ENCODE data around the gene TTLL7.
"Not testable (repeated sequence)": the region's sequence is repeated elsewhere in the genome, so short reads cannot be mapped to it uniquely, and the experiment has no call there.

TTLL7 gene

GRCh38 chr1:83996621-83997020, 2.3 kb downstream of the TTLL7 start:
- no peak for DNase-seq (ENCODE audit: insufficient read length, low spot score)
- FAIRE-seq = peak; percentile 16

GRCh38 chr1:83996191-83996590, 2.7 kb downstream of the TTLL7 start:
- no peak for TF ChIP-seq CTCF (IDR thresholded peaks at IDR 0.05; ENCODE audit: insufficient read depth, missing control alignments)
- peak; percentile 29 for FAIRE-seq
- no peak for DNase-seq (ENCODE audit: insufficient read length, low spot score)

More at GRCh38 chr1:83996621-83997020, 2.3 kb downstream of the TTLL7 start:
- TF ChIP-seq CTCF (IDR thresholded peaks at IDR 0.05; ENCODE audit: insufficient read depth, missing control alignments) = no peak

- TF ChIP-seq CTCF (IDR thresholded peaks at IDR 0.05; ENCODE audit: insufficient read depth, missing control alignments) = no peak
- DNase-seq (ENCODE audit: insufficient read length, low spot score) (no peak), FAIRE-seq (no peak)
Measured at GRCh38 chr1:83995649-83996048, 3.3 kb downstream of the TTLL7 start.

- FAIRE-seq (no peak), DNase-seq (ENCODE audit: insufficient read length, low spot score) (no peak)
- TF ChIP-seq CTCF (IDR thresholded peaks at IDR 0.05; ENCODE audit: insufficient read depth, missing control alignments) = no peak
Measured at GRCh38 chr1:83994111-83994510, 4.8 kb downstream of the TTLL7 start.

- DNase-seq (ENCODE audit: insufficient read length, low spot score) = no peak
- TF ChIP-seq CTCF (IDR thresholded peaks at IDR 0.05; ENCODE audit: insufficient read depth, missing control alignments) = no peak
- FAIRE-seq = peak; percentile 11
Measured at GRCh38 chr1:83990734-83991133, 8.2 kb downstream of the TTLL7 start.

GRCh38 chr1:83985048-83985447, 13.9 kb downstream of the TTLL7 start:
- DNase-seq (ENCODE audit: insufficient read length, low spot score) (no peak), FAIRE-seq (no peak)
- TF ChIP-seq CTCF (IDR thresholded peaks at IDR 0.05; ENCODE audit: insufficient read depth, missing control alignments) = no peak

GRCh38 chr1:83983918-83984317, 15.0 kb downstream of the TTLL7 start:
- FAIRE-seq; DNase-seq (ENCODE audit: insufficient read length, low spot score): not testable (repeated sequence)

- DNase-seq (ENCODE audit: insufficient read length, low spot score) (no peak), FAIRE-seq (no peak)
- TF ChIP-seq CTCF (IDR thresholded peaks at IDR 0.05; ENCODE audit: insufficient read depth, missing control alignments) = no peak
Measured at GRCh38 chr1:83978056-83978455, 20.9 kb downstream of the TTLL7 start.
